GM06990 (cell line): ENCODE measurements around the gene APOBEC3A.
"Not testable (repeated sequence)": the region's sequence is repeated elsewhere in the genome, so short reads cannot be mapped to it uniquely, and the experiment has no call there.

Source experiments
- DNase-seq: peaks from one replicate; pipeline ENCODE4 v3.0.0-alpha.2; 2011; ENCODE audit not compliant: insufficient read length; ENCODE audit errors: extremely low read depth
- H3K27me3 ChIP-seq: replicated peaks from 2 replicates; pipeline ENCODE4 v1.6.0; 2011; ENCODE audit warnings: low read length; ENCODE audit not compliant: control insufficient read depth, insufficient read depth
- H3K36me3 ChIP-seq: 2 replicates; pipeline ENCODE4 v1.5.1; 2011; ENCODE audit warnings: low read length; ENCODE audit not compliant: control insufficient read depth, insufficient read depth
- H3K4me3 ChIP-seq: replicated peaks from 2 replicates; pipeline ENCODE4 v1.5.1; 2011; ENCODE audit warnings: low read depth, mild to moderate bottlenecking, control low read depth, low read length
- TF ChIP-seq, protein P1 (sequence below): IDR thresholded peaks from 2 replicates; pipeline ENCODE4 v1.5.1; 2011; ENCODE audit warnings: low read length, control low read depth, mild to moderate bottlenecking, inconsistent platforms; ENCODE audit not compliant: insufficient read depth, poor library complexity, severe bottlenecking

Gene APOBEC3A

DNA sequence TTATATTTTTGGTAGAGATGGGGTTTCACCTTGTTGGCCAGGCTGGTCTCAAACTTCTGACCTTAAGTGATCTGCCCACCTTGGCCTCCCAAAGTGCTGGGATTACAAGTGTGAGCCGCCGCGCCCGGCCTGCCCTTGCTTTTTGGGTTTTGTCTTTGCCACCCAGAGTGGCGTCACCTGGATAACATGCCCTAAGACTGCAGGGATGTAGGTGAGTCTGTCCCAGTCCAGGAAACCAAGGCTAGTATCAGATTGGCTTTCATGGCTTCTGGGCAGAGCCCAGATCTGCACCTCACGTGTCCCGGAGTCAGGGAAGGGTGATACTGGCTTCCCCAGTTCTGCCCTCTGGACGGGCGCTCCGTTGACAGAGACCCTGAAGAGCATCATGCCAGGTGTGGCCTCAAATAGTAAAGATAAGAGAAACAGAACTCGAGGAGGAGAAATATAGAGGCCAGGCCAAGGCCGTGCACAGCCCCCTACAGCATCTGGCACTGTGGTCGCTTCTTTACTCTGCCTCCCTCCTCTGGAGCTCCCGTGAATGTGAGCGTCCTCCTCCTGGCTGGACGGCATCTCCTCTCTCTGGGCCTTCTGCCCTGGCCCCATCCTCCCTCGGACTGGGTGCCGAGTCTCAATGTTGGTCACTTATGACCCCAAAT lies 16.9 kb downstream of the APOBEC3A start:
- no peaks in the 10 kb centered on the region for H3K27me3 ChIP-seq
- no peaks in the 10 kb centered on the region for H3K36me3 ChIP-seq
- TF ChIP-seq, protein P1, sequence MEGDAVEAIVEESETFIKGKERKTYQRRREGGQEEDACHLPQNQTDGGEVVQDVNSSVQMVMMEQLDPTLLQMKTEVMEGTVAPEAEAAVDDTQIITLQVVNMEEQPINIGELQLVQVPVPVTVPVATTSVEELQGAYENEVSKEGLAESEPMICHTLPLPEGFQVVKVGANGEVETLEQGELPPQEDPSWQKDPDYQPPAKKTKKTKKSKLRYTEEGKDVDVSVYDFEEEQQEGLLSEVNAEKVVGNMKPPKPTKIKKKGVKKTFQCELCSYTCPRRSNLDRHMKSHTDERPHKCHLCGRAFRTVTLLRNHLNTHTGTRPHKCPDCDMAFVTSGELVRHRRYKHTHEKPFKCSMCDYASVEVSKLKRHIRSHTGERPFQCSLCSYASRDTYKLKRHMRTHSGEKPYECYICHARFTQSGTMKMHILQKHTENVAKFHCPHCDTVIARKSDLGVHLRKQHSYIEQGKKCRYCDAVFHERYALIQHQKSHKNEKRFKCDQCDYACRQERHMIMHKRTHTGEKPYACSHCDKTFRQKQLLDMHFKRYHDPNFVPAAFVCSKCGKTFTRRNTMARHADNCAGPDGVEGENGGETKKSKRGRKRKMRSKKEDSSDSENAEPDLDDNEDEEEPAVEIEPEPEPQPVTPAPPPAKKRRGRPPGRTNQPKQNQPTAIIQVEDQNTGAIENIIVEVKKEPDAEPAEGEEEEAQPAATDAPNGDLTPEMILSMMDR = no peak
- DNase-seq = no peak
- H3K4me3 ChIP-seq = no peak overlapping the region

DNA sequence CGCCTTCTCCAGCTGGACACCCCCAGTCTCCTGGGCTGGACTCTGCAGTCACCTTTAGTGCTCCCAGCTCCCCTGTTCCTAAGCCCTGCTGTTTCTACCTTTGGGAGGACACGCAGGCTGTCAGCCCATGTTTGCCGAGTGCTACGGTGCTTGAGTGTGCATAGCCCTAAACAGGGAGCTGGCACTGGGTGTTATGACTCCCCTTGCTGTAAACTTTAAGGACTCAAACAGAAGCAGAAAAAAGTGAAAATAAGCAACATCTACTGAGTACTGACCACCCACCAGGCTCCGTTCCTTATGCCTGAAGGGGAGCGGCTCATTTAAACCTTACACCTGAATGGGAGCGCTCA lies 17.4 kb downstream of the APOBEC3A start:
- Histone ChIP-seq H3K27me3 (no peaks in the 10 kb centered on the region), H3K4me3 (no peak overlapping the region), H3K36me3 (no peaks in the 10 kb centered on the region)
- DNase-seq = no peak
- TF ChIP-seq, protein P1 = no peak

DNA sequence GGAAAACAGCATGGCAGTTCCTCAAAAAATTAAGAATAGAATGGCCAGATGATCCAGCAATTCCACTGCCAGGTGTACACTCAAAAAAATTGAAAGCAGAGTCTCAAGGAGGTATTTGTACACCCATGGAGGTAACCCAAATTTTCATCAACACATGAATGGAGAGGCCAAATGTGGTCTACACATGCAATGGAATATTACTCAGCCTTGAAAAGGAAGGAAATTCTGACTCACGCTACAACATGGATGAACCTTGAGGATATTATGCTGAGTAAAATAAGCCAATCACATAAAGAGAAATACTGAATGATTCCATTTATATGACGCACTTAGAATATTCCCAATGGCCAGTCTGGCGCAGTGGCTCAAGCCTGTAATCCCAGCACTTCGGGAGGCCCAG lies 19.9 kb downstream of the APOBEC3A start:
- H3K27me3 ChIP-seq, DNase-seq, H3K4me3 ChIP-seq, H3K36me3 ChIP-seq: not testable (repeated sequence)

DNA sequence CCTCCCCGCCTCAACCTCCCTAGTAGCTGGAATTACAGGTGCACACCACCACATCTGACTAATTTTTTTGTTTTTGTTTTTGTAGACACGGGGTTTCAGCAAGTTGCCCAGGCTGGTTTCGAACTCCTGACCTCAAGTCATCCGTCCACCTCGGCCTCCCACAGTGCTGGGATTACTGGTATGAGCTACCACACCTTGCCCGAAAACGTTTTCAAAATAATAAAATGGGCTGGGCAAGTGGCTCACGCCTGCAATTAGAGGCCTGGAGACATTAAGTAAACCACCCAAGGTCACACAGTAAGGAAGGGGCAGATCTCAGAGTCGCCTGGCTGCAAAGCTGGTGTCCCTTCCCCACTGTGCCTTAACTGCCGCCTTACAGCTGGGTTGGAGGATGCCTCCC lies 23.2 kb downstream of the APOBEC3A start:
- H3K4me3 ChIP-seq, H3K27me3 ChIP-seq, DNase-seq, H3K36me3 ChIP-seq: not testable (repeated sequence)

DNA sequence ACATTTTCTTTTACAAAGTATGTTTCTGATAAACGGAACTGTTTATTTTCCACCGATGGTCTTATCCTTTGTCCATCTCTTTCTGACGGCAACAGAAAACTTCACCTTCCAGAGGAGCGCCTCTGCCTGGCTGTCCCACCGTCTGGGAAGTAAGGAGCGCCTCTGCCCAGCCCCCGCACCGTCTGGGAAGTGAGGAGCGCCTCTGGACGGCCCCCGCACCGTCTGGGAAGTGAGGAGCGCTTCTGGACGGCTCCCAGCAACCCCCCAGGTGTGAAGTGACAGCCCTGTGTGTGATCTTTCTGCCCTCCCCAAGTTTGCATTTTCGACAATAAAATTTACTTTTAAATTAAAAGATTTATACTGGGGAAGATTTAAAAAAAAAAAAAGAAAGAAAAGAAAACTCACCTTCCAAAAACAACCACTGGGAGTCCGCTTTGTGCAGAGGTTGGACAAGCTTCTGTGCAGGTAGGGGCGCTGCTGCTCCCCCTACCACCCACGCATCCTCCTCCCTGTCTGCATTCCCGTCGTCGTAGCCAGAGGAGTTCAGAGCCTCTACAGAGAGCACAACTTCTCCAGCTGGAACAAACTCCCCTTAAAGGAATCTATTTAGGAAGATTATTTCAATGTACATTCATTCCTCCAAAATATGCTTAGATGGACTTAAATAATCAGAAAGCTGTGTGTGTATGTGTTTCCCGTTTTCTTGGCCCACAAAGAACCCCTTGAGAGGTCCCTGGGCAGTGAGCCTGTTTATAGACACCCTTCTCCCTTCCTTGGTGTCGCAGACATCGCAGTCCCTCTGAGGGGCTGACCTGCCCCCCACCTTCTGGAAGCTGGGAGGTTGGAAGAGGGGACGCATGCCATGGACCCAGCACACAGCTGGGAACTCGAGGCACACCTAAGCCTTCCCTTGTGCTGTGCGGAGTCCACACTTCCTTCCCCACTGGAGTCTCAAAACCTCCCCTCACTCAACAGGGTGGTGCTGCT lies 23.9 kb downstream of the APOBEC3A start:
- TF ChIP-seq, protein P1 = peak; percentile 70
- Histone ChIP-seq H3K27me3 (no peaks in the 10 kb centered on the region), H3K36me3 (no peaks in the 10 kb centered on the region), H3K4me3 (peak overlapping the region; percentile 62)
- DNase-seq = peak; percentile 58

DNA sequence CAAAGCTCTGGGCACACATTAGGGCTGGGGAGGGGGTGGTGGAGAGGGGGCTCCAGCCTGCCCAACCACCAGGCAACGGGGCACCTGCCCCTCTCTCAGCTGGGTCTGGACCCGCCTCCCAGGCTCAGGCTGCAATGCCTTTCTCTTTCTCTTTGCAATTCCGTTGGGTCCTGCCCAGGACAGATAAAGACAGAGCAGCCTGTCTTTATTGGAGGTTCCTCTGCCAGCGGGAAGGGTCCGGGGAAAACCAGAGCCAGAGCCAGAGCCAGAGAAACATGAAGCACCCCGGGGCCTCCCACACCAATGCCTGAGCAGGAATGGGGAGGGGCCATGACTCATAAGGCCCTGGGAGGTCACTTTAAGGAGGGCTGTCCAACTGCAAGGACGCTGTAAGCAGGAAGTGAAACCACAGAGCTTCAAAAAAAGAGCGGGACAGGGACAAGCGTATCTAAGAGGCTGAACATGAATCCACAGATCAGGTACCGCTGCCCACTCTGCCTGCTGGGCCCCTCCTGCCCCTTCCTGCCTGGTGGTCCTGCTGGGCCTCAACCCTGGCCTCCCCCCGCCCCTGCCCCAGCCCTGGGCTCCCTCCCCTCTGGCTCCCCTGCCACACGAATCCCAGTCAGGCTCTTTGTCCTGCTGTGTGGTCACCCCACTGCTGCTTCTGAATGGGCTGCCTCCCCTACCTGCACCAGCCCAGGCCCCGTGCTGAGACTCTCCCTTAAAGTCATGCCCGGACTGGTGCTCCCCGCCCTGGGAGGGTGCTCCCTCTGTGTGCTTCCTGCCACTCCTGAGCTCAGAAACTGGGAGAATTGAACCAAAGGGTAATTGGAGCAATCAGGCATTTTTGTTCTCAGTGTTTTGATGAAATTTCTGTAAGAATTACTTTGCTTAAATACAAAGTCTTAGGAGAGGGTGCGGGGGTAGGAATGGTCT lies 24.9 kb downstream of the APOBEC3A start, which contains the start of gene APOBEC3B:
Gene APOBEC3B, plus strand, starts transcription at position 356 of the 936 bp plus-strand sequence. Its CDS starts 107 bp downstream, at position 463.
- no peaks in the 10 kb centered on the region for H3K27me3 ChIP-seq
- peak; percentile 76 for DNase-seq
- TF ChIP-seq, protein P1 = no peak
- H3K36me3 ChIP-seq = peaks cover 1% of the 10 kb centered on the region; the same call in 1 of the 2 replicates
- peak within 1 kb of the TSS; percentile 62 for H3K4me3 ChIP-seq
